ENCODE results near the gene BSG.

Gene BSG

DNA sequence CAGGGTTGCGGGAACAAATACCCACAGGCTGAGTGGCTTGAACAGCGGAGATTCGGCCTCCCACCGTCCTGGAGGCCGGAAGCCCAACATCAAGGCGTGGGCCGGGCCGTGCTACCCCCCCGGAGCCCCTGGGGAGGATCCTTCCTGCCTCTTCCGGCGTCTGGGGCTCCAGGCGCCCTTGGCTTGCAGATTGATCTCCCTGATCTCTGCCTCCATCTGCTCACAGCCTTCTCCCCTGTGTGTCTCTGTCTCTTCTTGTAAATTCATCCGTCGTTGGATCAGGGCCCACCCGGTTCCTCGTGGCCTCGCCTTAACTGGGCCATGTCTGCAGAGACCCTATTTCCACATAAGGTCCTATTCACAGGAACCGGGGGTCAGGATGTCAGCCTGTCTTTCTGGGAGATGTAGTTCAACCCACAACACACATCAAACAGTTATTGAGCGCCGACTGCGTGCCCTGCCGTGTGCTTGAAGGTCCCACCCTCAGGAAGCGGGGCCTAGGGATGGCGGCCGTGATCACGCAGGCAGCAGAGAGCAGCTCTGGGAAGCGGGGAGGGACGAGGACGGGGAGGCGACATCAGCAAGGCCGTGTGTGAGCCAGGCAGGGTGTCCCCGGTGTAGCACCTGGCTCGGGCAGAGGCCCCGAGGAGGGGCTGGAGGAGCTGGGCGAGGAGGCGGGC, 38.5 kb downstream of the BSG start:
- no peak for TF ChIP-seq ZNF660 (tag by site-specific recombination; IDR thresholded peaks at IDR 0.05)
- no peak for TF ChIP-seq ZBTB17 (tag by site-specific recombination; IDR thresholded peaks at IDR 0.05)
- peak; percentile 59 for TF ChIP-seq ZFP69B (tag by site-specific recombination; IDR thresholded peaks at IDR 0.05)
- TF ChIP-seq ZBTB20 (tag by site-specific recombination; IDR thresholded peaks at IDR 0.05): no peak
- TF ChIP-seq, protein P1, sequence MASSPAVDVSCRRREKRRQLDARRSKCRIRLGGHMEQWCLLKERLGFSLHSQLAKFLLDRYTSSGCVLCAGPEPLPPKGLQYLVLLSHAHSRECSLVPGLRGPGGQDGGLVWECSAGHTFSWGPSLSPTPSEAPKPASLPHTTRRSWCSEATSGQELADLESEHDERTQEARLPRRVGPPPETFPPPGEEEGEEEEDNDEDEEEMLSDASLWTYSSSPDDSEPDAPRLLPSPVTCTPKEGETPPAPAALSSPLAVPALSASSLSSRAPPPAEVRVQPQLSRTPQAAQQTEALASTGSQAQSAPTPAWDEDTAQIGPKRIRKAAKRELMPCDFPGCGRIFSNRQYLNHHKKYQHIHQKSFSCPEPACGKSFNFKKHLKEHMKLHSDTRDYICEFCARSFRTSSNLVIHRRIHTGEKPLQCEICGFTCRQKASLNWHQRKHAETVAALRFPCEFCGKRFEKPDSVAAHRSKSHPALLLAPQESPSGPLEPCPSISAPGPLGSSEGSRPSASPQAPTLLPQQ (tag by site-specific recombination; IDR thresholded peaks at IDR 0.05): peak; percentile 56; the same call in 1 of the 2 replicates
- peak; percentile 94 for TF ChIP-seq GLIS1 (tag by site-specific recombination; IDR thresholded peaks at IDR 0.05)
- TF ChIP-seq ZNF423 (tag by site-specific recombination; IDR thresholded peaks at IDR 0.05): no peak
- TF ChIP-seq, protein P2, sequence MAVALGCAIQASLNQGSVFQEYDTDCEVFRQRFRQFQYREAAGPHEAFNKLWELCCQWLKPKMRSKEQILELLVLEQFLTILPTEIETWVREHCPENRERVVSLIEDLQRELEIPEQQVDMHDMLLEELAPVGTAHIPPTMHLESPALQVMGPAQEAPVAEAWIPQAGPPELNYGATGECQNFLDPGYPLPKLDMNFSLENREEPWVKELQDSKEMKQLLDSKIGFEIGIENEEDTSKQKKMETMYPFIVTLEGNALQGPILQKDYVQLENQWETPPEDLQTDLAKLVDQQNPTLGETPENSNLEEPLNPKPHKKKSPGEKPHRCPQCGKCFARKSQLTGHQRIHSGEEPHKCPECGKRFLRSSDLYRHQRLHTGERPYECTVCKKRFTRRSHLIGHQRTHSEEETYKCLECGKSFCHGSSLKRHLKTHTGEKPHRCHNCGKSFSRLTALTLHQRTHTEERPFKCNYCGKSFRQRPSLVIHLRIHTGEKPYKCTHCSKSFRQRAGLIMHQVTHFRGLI (tag by site-specific recombination; IDR thresholded peaks at IDR 0.05): 0 out of 2 replicates have a peak, but pooled peaks have one; percentile 32
- peak; percentile 65 for TF ChIP-seq ZIC2 (tag by site-specific recombination; IDR thresholded peaks at IDR 0.05)
- no peak for TF ChIP-seq IKZF3 (tag by site-specific recombination; IDR thresholded peaks at IDR 0.05)
- TF ChIP-seq, protein P3, sequence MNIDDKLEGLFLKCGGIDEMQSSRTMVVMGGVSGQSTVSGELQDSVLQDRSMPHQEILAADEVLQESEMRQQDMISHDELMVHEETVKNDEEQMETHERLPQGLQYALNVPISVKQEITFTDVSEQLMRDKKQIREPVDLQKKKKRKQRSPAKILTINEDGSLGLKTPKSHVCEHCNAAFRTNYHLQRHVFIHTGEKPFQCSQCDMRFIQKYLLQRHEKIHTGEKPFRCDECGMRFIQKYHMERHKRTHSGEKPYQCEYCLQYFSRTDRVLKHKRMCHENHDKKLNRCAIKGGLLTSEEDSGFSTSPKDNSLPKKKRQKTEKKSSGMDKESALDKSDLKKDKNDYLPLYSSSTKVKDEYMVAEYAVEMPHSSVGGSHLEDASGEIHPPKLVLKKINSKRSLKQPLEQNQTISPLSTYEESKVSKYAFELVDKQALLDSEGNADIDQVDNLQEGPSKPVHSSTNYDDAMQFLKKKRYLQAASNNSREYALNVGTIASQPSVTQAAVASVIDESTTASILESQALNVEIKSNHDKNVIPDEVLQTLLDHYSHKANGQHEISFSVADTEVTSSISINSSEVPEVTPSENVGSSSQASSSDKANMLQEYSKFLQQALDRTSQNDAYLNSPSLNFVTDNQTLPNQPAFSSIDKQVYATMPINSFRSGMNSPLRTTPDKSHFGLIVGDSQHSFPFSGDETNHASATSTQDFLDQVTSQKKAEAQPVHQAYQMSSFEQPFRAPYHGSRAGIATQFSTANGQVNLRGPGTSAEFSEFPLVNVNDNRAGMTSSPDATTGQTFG (tag by site-specific recombination; IDR thresholded peaks at IDR 0.05; ENCODE audit: borderline replicate concordance): no peak
- TF ChIP-seq ZNF169 (tag by site-specific recombination; IDR thresholded peaks at IDR 0.05): no peak
- no peak for TF ChIP-seq ZNF311 (tag by site-specific recombination; IDR thresholded peaks at IDR 0.05; ENCODE audit: borderline replicate concordance)
- Histone ChIP-seq H3K9me3 (ENCODE audit: control insufficient read depth, insufficient read depth, low read depth, low read length) (no peaks in the 10 kb centered on the region), H3K4me1 (ENCODE audit: control insufficient read depth, insufficient read depth, low read length) (no peaks in the 10 kb centered on the region), H3K36me3 (ENCODE audit: control insufficient read depth in 2 of 2, insufficient read depth in 1 of 2, low read length in 2 of 2) (peaks cover 0 to 28% of the 10 kb centered on the region in 2 experiments; a peak in 2 of 3 replicates), H3K27ac (ENCODE audit: extremely low read depth, low read depth, low read length) (no peak overlapping the region), H3K4me3 (ENCODE audit: low read depth, low read length) (no peak overlapping the region)
- ChIA-PET CTCF (no interaction called here), POLR2A (no interaction called here)

GRCh38 chr19:611481-611868, 39.1 kb downstream of the BSG start:
- ChIA-PET POLR2A (no interaction called here), CTCF (interaction anchor here (0.8 kb wide), 1 partner anchor 123 kb away, joined by 3 read pairs; no protein-coding TSS in a partner anchor)
- no peak overlapping the region for H3K4me3 ChIP-seq (ENCODE audit: low read depth, low read length)
- H3K27ac ChIP-seq (ENCODE audit: extremely low read depth, low read depth, low read length): no peak overlapping the region
- no peaks in the 10 kb centered on the region for H3K4me1 ChIP-seq (ENCODE audit: control insufficient read depth, insufficient read depth, low read length)
- H3K36me3 ChIP-seq (ENCODE audit: control insufficient read depth in 2 of 2, insufficient read depth in 1 of 2, low read length in 2 of 2): peaks cover 0 to 28% of the 10 kb centered on the region in 2 experiments; a peak in 2 of 3 replicates
- no peaks in the 10 kb centered on the region for H3K9me3 ChIP-seq (ENCODE audit: control insufficient read depth, insufficient read depth, low read depth, low read length)
- TF ChIP-seq ZBTB21 (tag by site-specific recombination; IDR thresholded peaks at IDR 0.05) (no peak), ZNF654 (tag by site-specific recombination; IDR thresholded peaks at IDR 0.05; ENCODE audit: low read depth) (no peak), ZFHX2 (tag by site-specific recombination; conservative IDR thresholded peaks at IDR 0.05) (peak; percentile 35; the same call in 1 of the 2 replicates), ZNF530 (tag by site-specific recombination; IDR thresholded peaks at IDR 0.05; ENCODE audit: low read depth) (no peak), TSHZ1 (tag by site-specific recombination; IDR thresholded peaks at IDR 0.05; ENCODE audit: borderline replicate concordance) (no peak), ZNF544 (tag by site-specific recombination; IDR thresholded peaks at IDR 0.05) (no peak), ZNF10 (tag by site-specific recombination; IDR thresholded peaks at IDR 0.05) (no peak)
- TF ChIP-seq, protein P4, sequence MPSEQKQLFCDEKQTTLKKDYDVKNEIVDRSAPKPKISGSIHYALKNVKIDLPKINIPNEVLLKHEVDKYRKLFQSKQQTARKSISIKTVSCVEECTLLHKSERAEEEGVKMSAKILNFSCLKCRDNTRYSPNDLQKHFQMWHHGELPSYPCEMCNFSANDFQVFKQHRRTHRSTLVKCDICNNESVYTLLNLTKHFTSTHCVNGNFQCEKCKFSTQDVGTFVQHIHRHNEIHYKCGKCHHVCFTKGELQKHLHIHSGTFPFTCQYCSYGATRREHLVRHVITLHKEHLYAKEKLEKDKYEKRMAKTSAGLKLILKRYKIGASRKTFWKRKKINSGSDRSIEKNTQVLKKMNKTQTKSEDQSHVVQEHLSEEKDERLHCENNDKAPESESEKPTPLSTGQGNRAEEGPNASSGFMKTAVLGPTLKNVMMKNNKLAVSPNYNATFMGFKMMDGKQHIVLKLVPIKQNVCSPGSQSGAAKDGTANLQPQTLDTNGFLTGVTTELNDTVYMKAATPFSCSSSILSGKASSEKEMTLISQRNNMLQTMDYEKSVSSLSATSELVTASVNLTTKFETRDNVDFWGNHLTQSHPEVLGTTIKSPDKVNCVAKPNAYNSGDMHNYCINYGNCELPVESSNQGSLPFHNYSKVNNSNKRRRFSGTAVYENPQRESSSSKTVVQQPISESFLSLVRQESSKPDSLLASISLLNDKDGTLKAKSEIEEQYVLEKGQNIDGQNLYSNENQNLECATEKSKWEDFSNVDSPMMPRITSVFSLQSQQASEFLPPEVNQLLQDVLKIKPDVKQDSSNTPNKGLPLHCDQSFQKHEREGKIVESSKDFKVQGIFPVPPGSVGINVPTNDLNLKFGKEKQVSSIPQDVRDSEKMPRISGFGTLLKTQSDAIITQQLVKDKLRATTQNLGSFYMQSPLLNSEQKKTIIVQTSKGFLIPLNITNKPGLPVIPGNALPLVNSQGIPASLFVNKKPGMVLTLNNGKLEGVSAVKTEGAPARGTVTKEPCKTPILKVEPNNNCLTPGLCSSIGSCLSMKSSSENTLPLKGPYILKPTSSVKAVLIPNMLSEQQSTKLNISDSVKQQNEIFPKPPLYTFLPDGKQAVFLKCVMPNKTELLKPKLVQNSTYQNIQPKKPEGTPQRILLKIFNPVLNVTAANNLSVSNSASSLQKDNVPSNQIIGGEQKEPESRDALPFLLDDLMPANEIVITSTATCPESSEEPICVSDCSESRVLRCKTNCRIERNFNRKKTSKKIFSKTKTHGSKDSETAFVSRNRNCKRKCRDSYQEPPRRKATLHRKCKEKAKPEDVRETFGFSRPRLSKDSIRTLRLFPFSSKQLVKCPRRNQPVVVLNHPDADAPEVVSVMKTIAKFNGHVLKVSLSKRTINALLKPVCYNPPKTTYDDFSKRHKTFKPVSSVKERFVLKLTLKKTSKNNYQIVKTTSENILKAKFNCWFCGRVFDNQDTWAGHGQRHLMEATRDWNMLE (tag by site-specific recombination; conservative IDR thresholded peaks at IDR 0.05; ENCODE audit: low read depth): no peak
